HG02571 (cell line): ENCODE results near the gene GUCD1.
"Not testable (repeated sequence)": the region's sequence is repeated elsewhere in the genome, so short reads cannot be mapped to it uniquely, and the experiment has no call there.

Source experiments
- ATAC-seq: cut with Tn5 transposase; IDR thresholded peaks from one replicate; pipeline ENCODE4 v1.9.1; 2021; ENCODE audit warnings: mild to moderate bottlenecking, moderate library complexity; ENCODE audit not compliant: unreplicated experiment

GUCD1 gene

DNA sequence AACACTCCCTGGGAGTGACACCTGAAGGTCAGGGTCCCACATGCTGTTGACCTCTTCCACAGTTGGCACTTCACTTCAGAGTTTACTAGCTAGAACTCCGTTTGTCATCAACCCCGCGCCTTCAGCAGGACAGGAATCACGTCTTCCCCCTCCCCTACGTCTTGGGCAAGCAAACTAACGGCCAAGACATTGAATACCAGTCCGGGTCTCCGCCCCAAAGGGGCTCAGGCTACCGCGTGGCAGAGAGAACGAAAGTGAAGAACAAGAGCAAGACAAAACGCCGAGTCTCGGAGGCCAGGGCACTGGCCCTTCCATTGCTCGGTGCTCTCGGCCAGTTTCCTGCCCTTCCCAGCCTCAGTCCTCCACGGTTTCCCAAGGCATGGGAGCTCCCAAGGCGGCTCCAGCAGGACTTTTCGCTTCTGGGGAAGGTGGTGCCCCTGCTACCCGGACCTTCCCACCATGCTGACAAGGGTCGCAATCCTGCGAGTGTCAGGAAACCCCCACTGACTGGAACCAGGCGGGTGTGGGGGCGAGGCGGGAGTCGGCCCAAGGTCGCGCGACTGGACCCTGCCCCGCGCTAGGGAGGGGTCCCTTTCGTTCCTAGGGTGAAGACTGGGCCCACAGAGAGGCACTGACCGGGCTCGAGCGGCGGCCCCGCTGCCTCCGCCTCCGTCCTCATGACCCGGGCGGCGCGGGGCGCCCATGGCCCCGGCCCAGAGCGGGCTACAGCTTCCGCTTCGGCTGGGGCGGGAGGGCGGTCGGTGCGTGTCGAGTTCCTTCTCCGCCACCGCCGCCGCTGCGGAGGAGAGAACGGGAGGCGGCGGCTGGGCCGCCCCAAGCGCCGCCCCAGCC is at the start of gene GUCD1:
Gene GUCD1, minus strand, starts transcription at position 826 of the 852 bp plus-strand sequence. Its CDS starts 147 bp downstream, at position 679.
- ATAC-seq = no peak

DNA sequence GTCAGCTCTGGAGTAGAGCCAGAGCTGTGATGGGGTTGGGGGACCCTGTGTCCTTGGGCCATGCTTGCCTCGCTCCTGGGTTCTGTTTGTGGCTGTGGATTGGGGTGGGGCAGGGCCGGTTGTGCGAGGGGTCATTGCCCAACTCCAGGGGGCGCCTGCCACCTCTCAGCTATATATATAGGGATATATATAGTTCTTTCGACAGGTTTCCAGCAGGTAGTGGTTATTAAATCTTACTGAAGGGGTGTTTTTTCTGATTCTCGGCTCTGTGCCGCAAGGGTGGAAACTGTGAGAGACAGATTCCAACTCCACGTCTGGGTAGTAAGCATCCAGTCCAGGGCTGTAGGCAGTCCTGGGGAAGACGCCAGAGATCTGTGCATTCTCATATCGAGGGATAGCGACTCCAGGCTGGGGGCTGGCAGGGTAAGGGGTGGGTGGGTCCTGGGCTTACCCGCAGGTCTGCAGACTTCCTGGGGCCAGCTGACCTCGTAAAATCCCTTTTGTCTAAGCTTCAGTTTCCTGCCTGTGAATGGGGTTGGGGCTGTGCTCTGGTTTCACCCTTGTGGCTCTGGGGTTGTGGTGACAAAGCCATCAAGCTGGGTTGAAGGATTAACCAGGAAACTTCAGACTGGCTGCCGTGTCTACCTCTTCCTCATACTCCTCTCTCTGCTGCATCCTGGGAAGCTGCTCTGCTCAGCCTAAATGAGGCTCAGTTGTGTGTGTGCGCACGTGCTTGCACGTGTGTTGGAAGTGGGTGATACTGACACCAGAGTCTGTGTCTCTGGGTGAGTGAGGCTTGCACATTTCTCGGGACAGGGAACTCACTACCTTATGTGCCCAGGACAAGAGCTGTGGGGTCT is 49.1 kb upstream of the GUCD1 start:
- ATAC-seq = not testable (repeated sequence)

DNA sequence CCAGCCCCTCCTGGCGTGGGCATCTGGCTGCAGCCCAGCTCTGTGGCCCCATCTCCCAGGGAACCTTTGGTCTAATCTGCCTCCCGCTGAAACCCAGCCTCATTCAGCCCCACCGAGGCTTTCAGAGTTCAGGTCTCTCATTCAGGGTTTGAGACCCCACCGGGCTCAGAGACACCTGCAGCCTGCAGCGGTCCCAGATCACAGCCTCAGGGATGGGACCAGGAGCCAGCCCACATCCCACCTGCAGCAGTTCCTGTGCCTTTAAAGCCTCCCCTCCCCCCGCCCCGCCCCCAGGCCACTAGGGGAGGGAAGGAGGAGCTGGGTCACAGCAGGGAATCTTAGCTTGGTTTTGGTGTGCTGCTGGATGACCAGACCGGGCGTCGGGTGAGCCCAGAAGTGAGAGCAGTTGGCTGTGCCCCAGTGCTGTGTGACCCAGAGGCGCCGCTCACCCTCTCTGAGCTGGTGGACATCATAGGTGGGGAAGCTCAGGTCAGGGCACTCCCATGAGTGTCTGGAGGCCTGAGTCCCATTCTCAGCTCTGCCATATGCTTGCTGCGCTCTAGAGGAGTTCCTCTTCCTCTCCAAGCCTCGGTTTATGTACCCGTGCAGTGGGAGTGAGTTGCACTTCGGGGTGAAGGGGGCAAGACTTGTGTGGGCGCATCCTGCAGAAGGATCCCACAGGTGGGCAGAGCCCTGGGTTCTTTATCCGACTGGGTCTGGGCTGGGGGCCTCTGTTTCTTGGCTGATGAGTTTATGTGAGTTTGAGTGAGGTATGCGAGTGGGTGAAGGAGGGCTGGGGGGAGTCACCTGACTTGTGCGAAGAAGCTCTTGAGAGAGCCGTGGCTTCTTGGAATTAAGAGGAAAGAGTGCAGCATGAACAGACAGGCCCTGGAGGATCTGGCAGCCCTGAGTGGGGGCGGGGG is 48.2 kb upstream of the GUCD1 start, which contains the start of gene GGT1:
Gene GGT1, plus strand, starts transcription at position 347 of the 923 bp plus-strand sequence. CDS start 7,889 bp downstream, outside the sequence.
- not testable (repeated sequence) for ATAC-seq

DNA sequence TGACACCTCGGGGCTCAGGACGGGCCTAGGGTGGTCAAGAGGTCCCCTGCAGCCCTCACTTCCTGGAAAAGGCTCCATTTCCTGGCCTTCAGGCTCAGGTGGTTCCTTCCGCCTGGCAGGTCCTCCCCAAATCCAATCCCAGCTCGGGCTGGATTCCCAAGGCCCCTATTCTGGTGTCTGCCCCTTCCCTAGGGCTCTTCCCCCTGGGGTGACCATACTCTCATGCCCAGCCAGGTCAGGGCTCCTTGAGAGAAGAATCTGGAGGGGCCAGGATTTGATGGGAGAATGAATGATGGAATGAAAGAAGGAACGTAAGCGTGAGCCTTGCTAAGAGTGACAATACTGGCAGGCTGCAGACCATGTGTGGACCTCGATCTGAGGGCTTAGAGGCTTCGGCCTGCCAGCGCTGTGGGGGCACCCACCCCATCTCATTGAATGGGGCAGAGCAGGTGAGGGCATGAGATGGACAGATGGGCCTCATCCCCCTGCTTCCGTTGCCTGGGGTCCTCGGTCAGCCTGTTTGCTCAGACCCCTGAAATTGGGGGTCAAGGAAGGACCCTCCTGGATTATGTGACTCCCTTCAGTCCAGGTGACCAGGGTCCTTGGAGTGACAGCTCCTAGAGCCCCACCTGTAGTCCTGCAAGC is 47.3 kb upstream of the GUCD1 start:
- not testable (repeated sequence) for ATAC-seq

- ATAC-seq = no peak
These were observed 46.5 kb upstream of the GUCD1 start for GRCh38 chr22:24601217-24602104.

DNA sequence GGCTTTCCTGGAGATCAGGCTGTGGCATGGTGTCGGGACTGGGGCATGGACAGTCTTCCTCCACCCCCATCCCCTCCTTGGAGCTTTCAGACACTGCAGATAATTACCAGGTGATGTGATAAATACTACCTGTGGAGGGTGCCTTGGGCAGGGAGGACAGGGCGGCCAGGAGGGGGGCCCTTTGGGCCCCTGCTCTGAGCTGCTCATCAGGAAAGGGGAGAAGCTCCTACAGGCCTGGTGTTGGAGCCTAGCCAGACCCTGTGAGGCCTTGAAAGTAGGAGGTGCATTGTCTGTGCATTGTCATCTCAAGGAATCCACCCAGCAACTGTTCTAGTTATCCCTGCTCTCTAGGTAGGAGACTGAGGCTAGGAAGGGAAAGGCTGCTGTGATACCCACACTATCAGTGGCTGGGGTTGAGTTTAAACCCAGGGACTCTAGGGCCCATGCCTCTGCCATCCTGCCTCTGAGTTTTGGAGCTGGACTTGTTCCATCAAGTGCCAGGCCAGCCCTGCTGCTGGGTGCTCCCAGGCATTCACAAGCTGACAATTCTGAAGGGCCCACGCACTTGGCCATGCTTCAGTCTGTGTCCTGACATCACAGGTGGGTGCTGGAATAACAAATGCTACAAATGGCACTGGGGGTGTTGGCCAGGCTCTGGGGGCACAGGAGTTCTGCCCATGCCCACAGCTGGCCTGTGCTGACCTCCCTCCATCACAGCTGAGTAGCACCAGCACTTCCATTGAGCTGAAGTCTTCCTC is 45.2 kb upstream of the GUCD1 start:
- ATAC-seq = not testable (repeated sequence)

- no peak for ATAC-seq
These were observed 44.6 kb upstream of the GUCD1 start for GRCh38 chr22:24599514-24599913.

- not testable (repeated sequence) for ATAC-seq
These were observed 42.1 kb upstream of the GUCD1 start for GRCh38 chr22:24597076-24597475.

DNA sequence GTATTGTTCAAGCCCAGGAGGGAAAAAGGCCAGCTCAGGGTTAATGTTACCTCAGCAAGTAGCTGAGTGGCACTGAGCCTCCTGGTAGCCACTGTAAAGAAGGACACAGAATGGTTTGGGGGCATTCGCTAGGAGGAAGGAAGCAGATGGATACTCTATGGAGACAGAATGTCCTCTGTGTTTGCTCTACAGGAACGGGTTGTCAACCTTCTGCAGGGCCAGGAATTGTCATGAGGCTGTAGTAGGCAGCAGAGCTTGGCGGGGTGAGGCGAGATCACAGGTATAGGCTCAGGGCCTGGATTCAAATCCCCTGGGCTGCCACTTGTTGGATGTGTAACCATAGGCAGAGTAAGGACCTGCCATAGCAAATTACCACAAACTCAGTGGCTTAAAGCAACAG is 40.9 kb upstream of the GUCD1 start:
- no peak for ATAC-seq

- ATAC-seq = no peak
These were observed 40.3 kb upstream of the GUCD1 start for GRCh38 chr22:24595228-24595627.

DNA sequence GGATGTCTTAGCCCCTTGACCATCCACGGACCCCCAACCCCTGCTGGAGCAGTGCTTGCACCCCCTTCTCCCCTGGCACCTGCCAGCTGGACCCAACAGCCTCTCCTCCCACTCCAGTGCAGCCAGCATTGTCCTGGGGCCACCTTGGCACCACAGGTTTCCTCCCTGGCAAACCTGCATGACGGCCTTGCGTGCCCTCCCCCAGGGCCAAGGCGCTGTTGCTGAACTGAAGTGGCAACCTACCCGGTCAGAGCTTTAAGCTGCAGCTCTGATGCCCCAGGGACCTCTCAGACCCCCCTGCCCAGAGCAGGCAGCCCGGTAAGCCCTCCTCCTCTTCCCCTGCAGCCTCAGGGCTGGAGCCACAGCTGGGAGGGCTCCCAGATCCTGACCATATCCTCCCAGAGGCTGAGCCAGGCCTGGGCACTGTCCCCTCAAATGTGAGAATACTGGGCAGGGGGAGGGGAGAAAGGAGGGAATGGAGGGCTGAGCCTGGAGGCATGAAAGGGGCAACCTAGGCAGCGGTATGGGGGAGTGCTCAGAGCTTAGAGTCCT is 39.7 kb upstream of the GUCD1 start:
- ATAC-seq = no peak

DNA sequence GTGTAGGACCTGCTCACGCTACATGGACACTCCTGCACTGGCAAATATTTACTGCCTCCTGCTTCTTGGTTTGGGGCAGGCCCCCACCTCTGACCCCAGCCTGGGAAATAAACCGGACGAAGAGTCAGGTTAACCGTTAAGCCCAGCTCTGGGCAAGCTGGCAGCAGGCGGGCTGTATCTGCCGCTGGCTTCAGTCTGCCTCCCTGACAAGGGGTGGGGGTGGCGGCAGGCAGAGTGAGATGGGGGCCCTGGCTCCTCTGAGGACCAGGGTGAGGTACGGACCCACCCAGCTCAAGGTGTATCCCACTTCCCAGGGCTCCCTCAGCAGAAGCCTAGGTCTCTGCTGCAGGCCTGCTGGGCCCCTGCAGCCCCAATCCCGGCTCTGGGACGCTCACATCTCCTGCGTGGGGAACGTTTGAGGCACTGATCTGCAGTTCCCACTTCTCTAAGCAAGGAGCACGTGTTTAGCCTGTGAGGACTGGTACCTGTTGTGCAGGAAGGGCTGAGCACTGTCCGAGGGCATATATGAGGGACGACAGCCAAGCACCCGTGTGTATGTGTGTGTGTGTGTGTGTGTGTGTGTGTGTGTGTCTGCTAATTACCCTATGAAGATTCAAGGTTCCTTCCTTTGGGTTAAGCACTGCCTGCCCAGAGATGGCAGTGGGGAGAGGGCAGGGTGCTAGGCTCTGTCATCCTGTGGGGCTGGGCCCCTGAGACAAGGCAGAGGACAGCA is 39.1 kb upstream of the GUCD1 start:
- no peak for ATAC-seq

- ATAC-seq = not testable (repeated sequence)
These were observed 38.6 kb upstream of the GUCD1 start for GRCh38 chr22:24593559-24593835.

- peak; percentile 75 for ATAC-seq
These were observed 38.1 kb upstream of the GUCD1 start, which contains the start of gene LRRC75B for GRCh38 chr22:24592851-24593558. Gene LRRC75B, minus strand, starts transcription at chr22:24593073. Its CDS starts 34 bp downstream, at chr22:24593039.

DNA sequence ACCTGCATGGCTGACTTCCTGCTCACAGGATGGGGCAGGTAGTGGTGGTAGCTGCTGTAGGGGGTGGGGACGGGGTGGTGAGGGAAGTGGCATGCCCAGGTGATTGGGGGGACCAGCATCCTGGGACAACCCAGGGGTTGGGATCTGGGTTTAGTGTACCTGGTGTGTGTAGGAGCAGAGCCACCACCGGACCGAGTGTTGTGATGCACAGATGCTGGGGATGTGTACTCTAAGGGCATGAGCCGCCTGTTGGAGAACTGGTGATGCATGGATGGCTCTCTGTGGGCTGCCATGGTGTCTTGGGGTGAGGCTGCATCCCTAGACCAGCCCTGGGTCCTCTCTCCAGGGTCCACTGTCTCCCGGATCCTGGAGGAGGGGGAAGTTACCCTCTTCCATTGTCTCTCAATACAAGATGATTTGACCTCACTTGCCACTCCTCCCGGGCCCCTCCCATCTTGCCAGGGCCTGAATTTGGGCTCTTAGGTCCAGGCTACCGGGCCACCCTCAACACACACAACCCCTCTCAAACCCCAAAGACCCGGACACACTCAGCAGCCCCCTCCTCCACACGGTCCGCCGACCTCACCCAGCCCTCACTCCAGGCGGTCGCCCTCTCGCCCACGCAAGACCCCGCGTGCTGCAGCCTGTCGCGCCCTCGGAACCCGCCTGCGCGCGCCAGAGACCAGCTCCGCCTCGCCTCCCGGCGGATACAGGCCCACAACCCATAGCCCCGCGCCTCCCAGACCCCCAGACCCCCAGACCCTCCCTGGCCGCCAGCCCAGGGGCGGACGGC is 37.3 kb upstream of the GUCD1 start:
- peak; percentile 24 for ATAC-seq

DNA sequence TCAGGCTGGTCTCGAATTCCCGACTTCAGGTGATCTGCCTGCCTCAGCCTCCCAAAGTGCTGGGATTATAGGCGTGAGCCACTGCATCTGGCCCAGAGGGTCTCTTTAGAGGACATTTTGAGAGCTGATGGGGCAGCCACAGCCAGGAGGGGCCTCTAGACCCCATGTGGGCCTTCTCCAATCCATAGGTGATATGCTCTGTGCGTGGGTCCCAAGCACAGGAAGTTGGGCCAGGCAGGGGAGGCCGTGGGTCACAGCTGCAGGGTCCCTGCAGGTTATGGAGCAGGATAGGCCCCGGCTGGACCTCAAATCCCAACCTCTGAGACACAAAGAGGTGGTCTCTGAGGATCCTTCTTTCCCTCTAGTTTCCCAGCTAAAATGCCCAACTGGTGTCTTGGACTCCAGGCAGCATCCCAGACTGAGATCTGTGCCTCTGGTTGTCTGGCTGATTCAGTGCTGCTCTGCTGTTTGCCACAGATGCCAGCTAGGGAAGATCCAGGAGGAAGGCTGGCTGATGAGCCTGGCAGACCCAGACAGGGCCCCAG is 36.4 kb upstream of the GUCD1 start:
- ATAC-seq = no peak
